HFF-Myc (cell line): ENCODE data around the gene AP5B1.

Source experiments
- DNase-seq: peaks from one replicate; pipeline ENCODE4 v3.0.0-alpha.2; 2011; ENCODE audit warnings: low read depth; ENCODE audit errors: extremely low read depth
- H3K4me3 ChIP-seq: replicated peaks from 2 replicates; pipeline ENCODE4 v1.5.1; 2011; ENCODE audit warnings: low read depth, mild to moderate bottlenecking, control low read depth, low read length
- CTCF ChIP-seq: IDR thresholded peaks from 2 replicates; pipeline ENCODE4 v1.5.1; 2012; ENCODE audit warnings: mild to moderate bottlenecking, low read depth, low read length, control low read depth; ENCODE audit errors: missing control alignments

AP5B1 gene

DNA sequence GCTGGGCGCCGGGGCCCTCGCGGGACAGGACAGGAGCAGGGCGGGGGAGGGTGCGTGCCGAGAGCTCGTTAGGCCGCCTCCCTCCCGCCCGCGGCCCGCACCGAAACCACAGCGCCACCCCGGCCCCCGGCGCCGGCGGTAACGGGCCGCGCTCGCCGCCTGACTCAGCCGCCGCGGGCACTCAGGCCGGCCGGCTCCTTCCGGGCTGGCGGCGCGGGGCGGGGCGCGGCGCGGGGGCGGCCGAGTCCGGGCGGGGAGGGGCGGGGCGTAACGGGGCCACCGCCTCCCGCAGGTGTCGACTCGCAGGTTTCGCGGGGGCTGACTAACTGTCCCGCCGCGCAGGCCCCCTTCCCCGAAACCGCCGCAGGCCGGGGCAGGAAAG, at the start of gene AP5B1:
Gene AP5B1 (minus strand): TSS at position 207 of the 382 bp plus-strand sequence. CDS start 385 bp downstream, outside the sequence.
- peak within 1 kb of the TSS; percentile 76 for H3K4me3 ChIP-seq
- TF ChIP-seq CTCF, result no peak
- no peak for DNase-seq

DNA sequence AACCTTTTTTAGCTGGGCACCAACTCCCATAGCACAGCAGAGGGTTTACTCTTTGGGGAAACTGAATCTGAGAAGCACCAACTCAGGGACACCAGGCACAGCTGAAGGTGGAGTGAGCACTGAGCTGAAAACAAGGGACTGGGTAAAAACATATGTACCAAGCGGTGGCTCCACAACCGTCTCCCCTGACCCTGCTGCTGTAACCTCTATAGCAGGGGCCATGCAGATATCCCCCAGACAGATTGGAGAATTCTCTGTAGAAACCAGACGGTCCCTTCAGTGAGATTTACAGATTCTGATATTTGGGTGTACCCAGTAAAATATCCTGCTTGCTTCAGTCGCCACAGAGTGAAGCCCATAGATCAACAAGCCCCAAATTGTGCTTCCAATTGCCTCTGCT, 48.7 kb upstream of the AP5B1 start:
- DNase-seq, result no peak
- TF ChIP-seq CTCF, result no peak
- H3K4me3 ChIP-seq, result no peak overlapping the region

DNA sequence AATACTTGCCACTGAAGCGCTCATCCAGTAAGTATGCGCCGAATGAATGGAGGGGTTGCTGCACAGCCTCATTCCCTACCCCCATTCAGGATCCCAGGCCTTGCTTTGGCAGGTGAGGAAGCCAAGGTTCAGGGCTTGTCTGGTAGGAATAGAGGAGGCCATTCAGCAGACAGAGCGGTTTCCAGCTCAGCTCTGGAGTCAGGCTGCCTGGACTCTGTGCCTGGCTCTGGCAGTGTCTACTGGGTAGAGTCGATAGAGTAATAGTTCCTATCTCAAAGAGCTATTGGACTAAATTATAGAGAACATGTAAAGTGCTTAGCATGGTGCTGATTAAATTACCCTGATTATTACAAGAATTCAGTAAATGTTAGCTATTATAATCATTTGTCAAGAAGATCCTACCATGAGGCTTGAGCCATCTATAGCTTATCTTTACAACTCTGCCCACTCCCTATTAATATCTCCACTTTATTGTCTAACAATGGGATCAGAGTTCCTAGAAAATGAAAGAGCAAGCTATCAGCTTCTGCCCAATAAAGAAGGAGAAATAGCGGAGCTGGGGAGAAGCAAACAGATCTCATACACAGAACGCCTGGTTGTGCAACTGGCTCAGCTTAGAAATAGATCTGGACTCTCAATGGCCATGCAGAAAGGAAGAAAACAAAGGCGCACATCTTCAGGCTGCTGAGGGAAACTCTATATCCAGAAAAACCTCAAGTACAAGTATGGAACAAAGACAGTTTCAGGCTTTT, 46.4 kb upstream of the AP5B1 start:
- no peak overlapping the region for H3K4me3 ChIP-seq
- TF ChIP-seq CTCF, result no peak
- no peak for DNase-seq

- no peak overlapping the region for H3K4me3 ChIP-seq
- no peak for TF ChIP-seq CTCF
- DNase-seq, result no peak
Measured at GRCh38 chr11:65822776-65823528, 42.2 kb upstream of the AP5B1 start.

DNA sequence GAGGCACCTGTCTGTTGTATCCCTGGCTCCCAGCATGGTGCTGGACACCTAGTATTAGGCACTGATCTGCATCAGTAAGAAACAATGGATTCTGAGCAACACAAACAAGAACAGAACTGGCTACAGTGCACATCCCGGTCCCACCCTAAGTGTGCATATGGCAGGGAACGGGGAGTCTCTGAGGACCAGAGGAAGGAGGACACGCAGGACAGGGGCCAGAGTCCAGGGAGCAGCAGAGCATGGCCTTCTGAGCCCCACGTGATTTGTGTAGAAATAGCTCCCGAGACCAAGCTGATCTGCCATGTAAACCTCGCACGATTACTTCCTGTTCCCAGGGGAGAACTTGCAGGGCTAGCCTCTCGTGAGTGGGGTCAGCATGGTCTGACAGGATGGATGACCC, 40.3 kb upstream of the AP5B1 start:
- no peak overlapping the region for H3K4me3 ChIP-seq
- no peak for TF ChIP-seq CTCF
- no peak for DNase-seq

GRCh38 chr11:65817835-65818680, 37.3 kb upstream of the AP5B1 start:
- H3K4me3 ChIP-seq, result peak overlapping the region; percentile 45
- peak; percentile 39 for DNase-seq
- TF ChIP-seq CTCF, result peak; percentile 97
